H9 (cell line): ENCODE data around the gene GRB14. TPM values are rescaled to one million over a fixed set of nuclear protein-coding genes. Genes with fewer than 3 reads are reported as not detected.

ENCODE experiments used
- DNase-seq: peaks from one replicate; pipeline ENCODE4 v3.0.0-alpha.2; 2017
- H2AFZ ChIP-seq: one replicate; pipeline ENCODE4 v1.6.1; 2013; ENCODE audit warnings: mild to moderate bottlenecking, low read length, control low read depth, moderate library complexity
- H2AK5ac ChIP-seq: 2 replicates; pipeline ENCODE4 v1.6.1; 2013; ENCODE audit warnings: low read length, control low read depth, mixed read lengths; ENCODE audit not compliant: insufficient read length
- H2BK120ac ChIP-seq: one replicate; pipeline ENCODE4 v1.6.1; 2013; ENCODE audit warnings: low read depth, mild to moderate bottlenecking, low read length, control low read depth, inconsistent platforms; ENCODE audit not compliant: poor library complexity, severe bottlenecking
- H2BK12ac ChIP-seq: 2 replicates; pipeline ENCODE4 v1.6.1; 2013; ENCODE audit warnings: low read length, control low read depth, mixed read lengths, low read depth; ENCODE audit not compliant: insufficient read length
- H2BK15ac ChIP-seq: 2 replicates; pipeline ENCODE4 v1.6.1; 2013; ENCODE audit warnings: low read depth, low read length, control low read depth
- H2BK20ac ChIP-seq: one replicate; pipeline ENCODE4 v1.6.1; 2013; ENCODE audit warnings: low read depth, mild to moderate bottlenecking, low read length, control low read depth, inconsistent platforms; ENCODE audit not compliant: poor library complexity, severe bottlenecking
- H2BK5ac ChIP-seq: 2 replicates; pipeline ENCODE4 v1.6.1; 2013; ENCODE audit warnings: low read length, control low read depth, mixed read lengths; ENCODE audit not compliant: insufficient read length
- H3K14ac ChIP-seq: 2 replicates; pipeline ENCODE4 v1.6.1; 2013; ENCODE audit warnings: low read length, control low read depth; ENCODE audit not compliant: insufficient read depth
- H3K18ac ChIP-seq: 2 replicates; pipeline ENCODE4 v1.6.1; 2013; ENCODE audit warnings: low read depth, mild to moderate bottlenecking, mixed read lengths, low read length, control low read depth; ENCODE audit not compliant: insufficient read length
- H3K23ac ChIP-seq: 2 replicates; pipeline ENCODE4 v1.6.1; 2013; ENCODE audit warnings: low read length, control low read depth, mixed read lengths, low read depth; ENCODE audit not compliant: insufficient read length
- H3K23me2 ChIP-seq: 2 replicates; pipeline ENCODE4 v1.6.1; 2013; ENCODE audit warnings: low read depth, mild to moderate bottlenecking, mixed read lengths, low read length, control low read depth; ENCODE audit not compliant: insufficient read length, poor library complexity, severe bottlenecking
- H3K27ac ChIP-seq: 2 replicates; pipeline ENCODE4 v1.5.1; 2013; ENCODE audit warnings: low read length, control low read depth, mixed read lengths, low read depth; ENCODE audit not compliant: insufficient read length
- H3K27me3 ChIP-seq: 2 replicates; pipeline ENCODE4 v1.6.1; 2013; ENCODE audit warnings: low read length, control low read depth, inconsistent platforms; ENCODE audit not compliant: insufficient read depth
- H3K4ac ChIP-seq: 2 replicates; pipeline ENCODE4 v1.6.1; 2013; ENCODE audit warnings: low read depth, mild to moderate bottlenecking, control low read depth, inconsistent platforms, low read length, moderate library complexity
- H3K4me1 ChIP-seq: 2 replicates; pipeline ENCODE4 v1.6.1; 2013; ENCODE audit warnings: low read length, control low read depth, inconsistent platforms; ENCODE audit not compliant: insufficient read depth
- H3K4me2 ChIP-seq: 2 replicates; pipeline ENCODE4 v1.6.1; 2013; ENCODE audit warnings: low read length, control low read depth, mixed read lengths; ENCODE audit not compliant: insufficient read length, insufficient read depth
- H3K56ac ChIP-seq: 2 replicates; pipeline ENCODE4 v1.6.1; 2013; ENCODE audit warnings: low read depth, mild to moderate bottlenecking, mixed read lengths, low read length, control low read depth; ENCODE audit not compliant: insufficient read length
- H3K79me1 ChIP-seq: 2 replicates; pipeline ENCODE4 v1.6.1; 2013; ENCODE audit warnings: low read depth, mild to moderate bottlenecking, moderate library complexity, low read length, control low read depth, inconsistent platforms; ENCODE audit not compliant: insufficient read depth, poor library complexity, severe bottlenecking
- H3K79me2 ChIP-seq: 2 replicates; pipeline ENCODE4 v1.6.1; 2013; ENCODE audit warnings: low read length, control low read depth, inconsistent platforms; ENCODE audit not compliant: insufficient read depth
- H3K9ac ChIP-seq: 2 replicates; pipeline ENCODE4 v1.6.1; 2013; ENCODE audit warnings: low read length, control low read depth, mixed read lengths; ENCODE audit not compliant: insufficient read length; ENCODE audit errors: extremely low read depth
- H3K9me3 ChIP-seq: one replicate; pipeline ENCODE4 v1.6.1; 2013; ENCODE audit warnings: low read depth, low read length, inconsistent platforms; ENCODE audit not compliant: control insufficient read depth
- H3T11ph ChIP-seq: one replicate; pipeline ENCODE4 v1.6.1; 2013; ENCODE audit warnings: mild to moderate bottlenecking, low read length, control low read depth, inconsistent platforms
- H4K20me1 ChIP-seq: one replicate; pipeline ENCODE4 v1.6.1; 2013; ENCODE audit not compliant: control insufficient read depth, insufficient read length, insufficient read depth
- H4K5ac ChIP-seq: 2 replicates; pipeline ENCODE4 v1.6.1; 2013; ENCODE audit warnings: low read depth, mild to moderate bottlenecking, mixed read lengths, low read length, control low read depth; ENCODE audit not compliant: insufficient read length
- H4K8ac ChIP-seq: replicated peaks from 2 replicates; pipeline ENCODE4 v1.6.1; 2013; ENCODE audit warnings: low read length, control low read depth, mixed read lengths, low read depth; ENCODE audit not compliant: insufficient read length
- H4K91ac ChIP-seq: 2 replicates; pipeline ENCODE4 v1.6.1; 2013; ENCODE audit warnings: low read depth, mild to moderate bottlenecking, moderate library complexity, mixed read lengths, low read length, control low read depth; ENCODE audit not compliant: insufficient read length
- H3K27ac Mint-ChIP-seq, 3 experiments: 2 replicates in 2 of 3; 3 replicates in 1 of 3; pipeline ENCODE4 v1.8.0; 2020 to 2021; ENCODE audit warnings: mixed read lengths in 3 of 3, mild to moderate bottlenecking in 1 of 3, moderate library complexity in 1 of 3
- H3K27me3 Mint-ChIP-seq: 2 replicates; pipeline ENCODE4 v1.8.0; 2021; ENCODE audit warnings: low read depth, mild to moderate bottlenecking, moderate library complexity, mixed read lengths
- H3K36me3 Mint-ChIP-seq, 3 experiments: 2 replicates in 2 of 3; 3 replicates in 1 of 3; pipeline ENCODE4 v1.8.0; 2020 to 2021; ENCODE audit warnings: low read depth in 3 of 3, mixed read lengths in 3 of 3; ENCODE audit not compliant: insufficient read depth in 1 of 3
- H3K4me1 Mint-ChIP-seq, 2 experiments: 2 replicates each; pipeline ENCODE4 v1.8.0; 2020; ENCODE audit warnings: mixed read lengths in 2 of 2
- H3K4me3 Mint-ChIP-seq, 2 experiments: 2 replicates in 1 of 2; 3 replicates in 1 of 2; pipeline ENCODE4 v1.8.0; 2020 to 2021; ENCODE audit warnings: mild to moderate bottlenecking in 2 of 2, mixed read lengths in 2 of 2, moderate library complexity in 1 of 2
- H3K9me3 Mint-ChIP-seq, 2 experiments: 2 replicates in 1 of 2; 3 replicates in 1 of 2; pipeline ENCODE4 v1.8.0; 2020; ENCODE audit warnings: mild to moderate bottlenecking in 2 of 2, mixed read lengths in 2 of 2, moderate library complexity in 1 of 2
- WGBS: extraction: QIAGEN DNeasy Blood & Tissue Kit; methylation state at CpG from one replicate; pipeline ENCODE4 v1.1.7; 2013; ENCODE audit warnings: missing lambda C conversion rate, low lambda C conversion rate, mixed read lengths; ENCODE audit not compliant: insufficient read length; ENCODE audit errors: extremely low coverage; 5-methylcytosine and 5-hydroxymethylcytosine counted together
- total RNA-seq: library from RNA; stranded (reverse); gene quantifications from 2 replicates; pipeline ENCODE4 v1.2.1, GENCODE V29; 2021
- TF ChIP-seq, protein P1 (sequence below): fragments of 200-600 bp; sonication (generic); conservative IDR thresholded peaks from 3 replicates; pipeline ENCODE4 v1.8.0; 2021; ENCODE audit warnings: antibody characterized with exemption, mild to moderate bottlenecking

Gene GRB14
- total RNA-seq, 1 experiment from 2014 or later: 7.6 TPM

DNA sequence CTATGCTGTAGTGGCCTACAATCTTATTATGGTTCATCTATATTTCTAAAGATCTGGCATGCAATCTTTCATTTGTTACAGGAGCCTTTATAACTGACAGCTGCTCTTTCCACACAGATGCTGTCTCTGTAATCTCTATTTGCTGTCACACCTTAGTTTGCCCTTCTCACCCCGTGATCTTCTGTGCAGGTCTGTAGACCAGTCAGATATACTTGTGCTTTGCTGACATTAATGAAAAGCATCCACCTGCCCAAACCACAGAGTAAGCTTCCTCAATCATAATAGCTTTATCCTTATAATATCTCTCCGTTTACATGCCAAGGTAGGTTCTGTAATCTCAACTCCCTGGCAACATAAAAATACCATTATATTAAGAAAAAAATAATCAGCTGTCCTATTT lies 122.4 kb downstream of the GRB14 start:
- Histone ChIP-seq H4K91ac (no peak overlapping the region), H4K20me1 (no peaks in the 10 kb centered on the region), H3K4me1 (no peaks in the 10 kb centered on the region; the same call in 1 of the 2 replicates), H4K5ac (no peak overlapping the region), H4K8ac (no peak overlapping the region), H3K27me3 (no peaks in the 10 kb centered on the region), H3K18ac (no peak overlapping the region), H2BK120ac (no peak overlapping the region), H2BK15ac (no peak overlapping the region), H3K9me3 (no peaks in the 10 kb centered on the region), H2BK5ac (no peak overlapping the region), H3K4me2 (no peak overlapping the region), H3K27ac (no peak overlapping the region), H2AFZ (no peak overlapping the region), H3T11ph (no peak overlapping the region), H2AK5ac (no peak overlapping the region), H3K79me2 (no peaks in the 10 kb centered on the region), H2BK12ac (no peak overlapping the region), H2BK20ac (no peak overlapping the region), H3K56ac (no peak overlapping the region), H3K9ac (no peak overlapping the region), H3K23me2 (no peaks in the 10 kb centered on the region), H3K4ac (no peak overlapping the region), H3K79me1 (no peaks in the 10 kb centered on the region), H3K14ac (no peak overlapping the region), H3K23ac (no peak overlapping the region)
- 0 out of 7 replicates have a peak overlapping the region, but pooled peaks of 1 of the 3 experiments have one; percentile 14 for H3K27ac Mint-ChIP-seq
- no peak for DNase-seq
- TF ChIP-seq, protein P1, sequence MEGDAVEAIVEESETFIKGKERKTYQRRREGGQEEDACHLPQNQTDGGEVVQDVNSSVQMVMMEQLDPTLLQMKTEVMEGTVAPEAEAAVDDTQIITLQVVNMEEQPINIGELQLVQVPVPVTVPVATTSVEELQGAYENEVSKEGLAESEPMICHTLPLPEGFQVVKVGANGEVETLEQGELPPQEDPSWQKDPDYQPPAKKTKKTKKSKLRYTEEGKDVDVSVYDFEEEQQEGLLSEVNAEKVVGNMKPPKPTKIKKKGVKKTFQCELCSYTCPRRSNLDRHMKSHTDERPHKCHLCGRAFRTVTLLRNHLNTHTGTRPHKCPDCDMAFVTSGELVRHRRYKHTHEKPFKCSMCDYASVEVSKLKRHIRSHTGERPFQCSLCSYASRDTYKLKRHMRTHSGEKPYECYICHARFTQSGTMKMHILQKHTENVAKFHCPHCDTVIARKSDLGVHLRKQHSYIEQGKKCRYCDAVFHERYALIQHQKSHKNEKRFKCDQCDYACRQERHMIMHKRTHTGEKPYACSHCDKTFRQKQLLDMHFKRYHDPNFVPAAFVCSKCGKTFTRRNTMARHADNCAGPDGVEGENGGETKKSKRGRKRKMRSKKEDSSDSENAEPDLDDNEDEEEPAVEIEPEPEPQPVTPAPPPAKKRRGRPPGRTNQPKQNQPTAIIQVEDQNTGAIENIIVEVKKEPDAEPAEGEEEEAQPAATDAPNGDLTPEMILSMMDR: no peak
- H3K36me3 Mint-ChIP-seq: no peaks in the 10 kb centered on the region
- H3K4me1 Mint-ChIP-seq: peaks cover 3% of the 10 kb centered on the region in 2 experiments; a peak in 2 of 4 replicates
- H3K4me3 Mint-ChIP-seq: no peak overlapping the region
- no peaks in the 10 kb centered on the region for H3K9me3 Mint-ChIP-seq
- no CpG with 5 or more reads among the region's 2 CpGs for WGBS
- no peaks in the 10 kb centered on the region for H3K27me3 Mint-ChIP-seq
